Stimulated activated CD8-positive, alpha-beta memory T cell treated with anti-CD3 and anti-CD28 coated beads, Interleukin-4, amount 100 ng/mL, for 4 hours (primary cell): ENCODE data around the gene IGF2.

Source experiments
- DNase-seq, 2 donors: peaks; one replicate each; pipeline ENCODE4 v3.0.0-alpha.2; 2020; ENCODE audit warnings: low read depth in 2 of 2, low spot score in 1 of 2

Gene IGF2

GRCh38 chr11:2104524-2105440, 34.4 kb downstream of the IGF2 start:
- no peak for DNase-seq

DNA sequence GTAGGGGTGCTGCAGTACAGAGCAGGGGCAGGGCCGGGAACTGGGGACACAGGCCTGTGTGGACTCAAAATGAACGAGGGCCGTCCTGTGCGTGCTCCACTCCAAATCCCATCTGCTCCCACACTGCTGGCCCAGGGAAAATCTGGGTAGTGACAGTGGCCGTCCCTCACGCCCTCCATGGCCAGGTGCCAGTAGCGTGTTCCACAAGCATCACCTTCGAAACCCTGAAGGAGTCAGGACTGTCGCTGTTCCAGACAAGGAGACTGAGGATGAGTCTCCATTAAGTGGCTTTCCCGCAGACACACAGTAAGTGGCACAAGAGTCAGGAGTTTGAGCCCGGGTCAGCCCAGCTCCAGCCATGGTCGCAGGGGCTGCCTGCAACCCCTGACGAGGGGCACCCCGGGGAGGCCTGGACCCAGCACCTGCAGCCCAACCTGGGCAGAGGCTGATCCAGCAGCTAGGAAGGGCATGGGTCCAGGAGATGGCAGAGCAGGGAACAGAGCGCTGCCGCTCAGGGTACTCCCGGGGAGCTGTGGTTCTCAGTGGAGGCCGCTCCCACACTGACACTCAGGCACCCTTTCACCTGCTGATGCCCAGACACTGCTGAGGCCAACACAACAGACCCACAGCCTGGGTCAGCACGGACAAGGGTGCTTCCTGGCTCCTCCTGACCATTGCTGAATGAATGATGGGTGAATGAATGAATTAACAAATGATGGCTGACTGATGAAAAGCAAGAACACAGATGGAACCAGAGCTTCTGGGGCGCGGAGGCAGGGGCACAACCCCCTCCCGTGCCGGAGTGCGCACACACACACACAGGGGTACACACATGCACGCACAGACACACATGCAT, 35.3 kb downstream of the IGF2 start:
- no peak for DNase-seq

- no peak for DNase-seq
Measured at GRCh38 chr11:2102883-2103213, 36.3 kb downstream of the IGF2 start.

DNA sequence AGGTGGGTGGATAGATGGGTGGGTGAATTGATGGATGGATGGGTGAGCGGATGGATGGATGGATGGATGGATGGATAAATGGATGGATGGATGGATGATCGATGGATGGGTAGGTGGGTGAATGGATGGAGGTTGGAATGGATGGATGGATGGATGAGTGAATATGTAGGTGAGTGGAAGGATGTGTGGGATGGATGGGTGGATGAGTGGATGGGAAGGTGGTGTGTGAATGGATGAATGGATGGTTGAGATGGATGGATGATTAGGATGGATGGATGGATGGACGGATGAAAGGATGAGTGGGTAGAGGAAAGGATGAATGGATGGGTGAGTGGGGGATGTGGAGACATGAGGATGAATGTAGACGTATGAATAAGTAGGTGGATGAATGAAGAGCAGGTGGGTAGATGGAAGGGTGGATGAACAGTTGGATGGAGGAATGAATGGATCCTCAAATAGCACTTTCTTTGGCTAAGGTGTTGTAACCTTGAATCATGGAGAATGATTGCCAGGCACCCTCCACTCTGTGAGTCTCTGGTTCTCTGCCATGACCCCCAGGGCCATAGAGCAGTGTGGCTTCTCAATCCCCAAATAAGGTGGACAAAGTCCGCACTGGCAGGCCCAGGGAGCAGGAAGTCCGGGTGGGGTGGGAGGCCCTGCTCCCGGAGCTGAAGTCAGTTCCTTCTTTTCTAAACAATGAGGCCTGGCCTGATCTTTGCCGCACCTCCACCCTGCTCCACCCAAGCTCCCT, 36.9 kb downstream of the IGF2 start:
- DNase-seq: no peak

DNA sequence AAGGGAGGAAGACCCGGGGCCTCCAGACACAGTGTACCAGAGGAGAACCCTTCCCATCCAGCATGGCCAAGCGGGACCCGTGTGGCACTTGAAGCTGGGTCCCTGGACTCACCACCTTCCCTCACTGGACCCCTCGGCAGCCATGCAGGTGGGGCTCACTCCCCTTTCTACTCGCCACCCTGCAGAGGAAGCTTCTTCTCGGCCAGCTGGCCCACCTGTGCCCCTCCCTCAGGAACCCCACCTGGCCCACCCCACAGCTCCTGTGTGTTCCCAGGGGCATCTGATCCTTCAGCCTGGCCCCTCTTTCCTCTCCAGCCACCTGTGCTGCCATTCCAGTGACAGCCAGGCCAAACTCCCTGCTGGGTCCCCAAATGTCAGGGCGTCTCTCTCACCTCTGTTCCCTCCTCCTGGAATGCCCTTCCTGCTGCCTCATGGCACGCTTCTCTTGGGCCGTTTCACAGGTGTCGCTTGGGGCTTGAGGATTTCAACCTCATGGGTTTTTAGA, 38.0 kb downstream of the IGF2 start:
- DNase-seq: no peak

DNA sequence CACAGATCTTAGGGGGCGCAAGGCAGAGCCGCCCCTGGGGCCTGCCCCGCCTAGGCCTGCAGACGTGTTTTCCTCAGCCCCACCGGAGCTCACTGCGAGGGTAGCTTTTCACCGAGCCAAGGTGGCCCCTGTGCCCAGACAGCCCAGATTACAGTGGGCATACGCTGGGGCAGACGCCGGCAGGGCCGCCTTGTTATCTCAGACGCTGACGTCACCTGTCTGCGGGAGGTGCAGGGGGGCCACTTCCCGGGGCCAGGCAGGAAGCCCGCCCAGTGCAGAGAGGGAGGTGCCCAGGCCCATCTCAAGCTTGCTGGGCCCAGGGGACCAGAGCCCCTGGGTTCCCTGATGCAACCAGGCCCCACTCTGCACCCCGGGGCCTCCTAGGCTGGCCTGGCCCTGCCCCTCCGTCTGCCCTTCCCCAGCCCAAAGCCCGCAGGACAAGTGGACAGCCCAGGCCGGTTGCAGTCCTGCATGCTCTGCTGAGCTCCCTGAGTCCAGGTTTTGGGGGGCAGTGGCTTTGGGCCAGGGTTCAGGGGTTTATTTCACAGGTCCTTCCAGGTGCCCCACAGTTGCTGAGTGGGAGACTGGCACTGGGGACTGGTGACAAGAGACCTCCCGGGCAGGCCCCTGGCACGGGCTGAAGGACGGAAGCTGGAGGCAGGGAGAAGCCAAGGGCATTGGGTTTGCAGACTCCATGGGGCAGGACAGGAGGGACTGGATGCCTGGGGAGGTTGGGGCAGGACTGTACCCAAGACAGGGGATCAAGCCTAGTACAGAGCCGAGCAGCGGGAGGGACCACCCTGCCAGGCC, 38.6 kb downstream of the IGF2 start:
- DNase-seq: no peak

GRCh38 chr11:2099516-2100349, 39.5 kb downstream of the IGF2 start:
- DNase-seq: no peak

DNA sequence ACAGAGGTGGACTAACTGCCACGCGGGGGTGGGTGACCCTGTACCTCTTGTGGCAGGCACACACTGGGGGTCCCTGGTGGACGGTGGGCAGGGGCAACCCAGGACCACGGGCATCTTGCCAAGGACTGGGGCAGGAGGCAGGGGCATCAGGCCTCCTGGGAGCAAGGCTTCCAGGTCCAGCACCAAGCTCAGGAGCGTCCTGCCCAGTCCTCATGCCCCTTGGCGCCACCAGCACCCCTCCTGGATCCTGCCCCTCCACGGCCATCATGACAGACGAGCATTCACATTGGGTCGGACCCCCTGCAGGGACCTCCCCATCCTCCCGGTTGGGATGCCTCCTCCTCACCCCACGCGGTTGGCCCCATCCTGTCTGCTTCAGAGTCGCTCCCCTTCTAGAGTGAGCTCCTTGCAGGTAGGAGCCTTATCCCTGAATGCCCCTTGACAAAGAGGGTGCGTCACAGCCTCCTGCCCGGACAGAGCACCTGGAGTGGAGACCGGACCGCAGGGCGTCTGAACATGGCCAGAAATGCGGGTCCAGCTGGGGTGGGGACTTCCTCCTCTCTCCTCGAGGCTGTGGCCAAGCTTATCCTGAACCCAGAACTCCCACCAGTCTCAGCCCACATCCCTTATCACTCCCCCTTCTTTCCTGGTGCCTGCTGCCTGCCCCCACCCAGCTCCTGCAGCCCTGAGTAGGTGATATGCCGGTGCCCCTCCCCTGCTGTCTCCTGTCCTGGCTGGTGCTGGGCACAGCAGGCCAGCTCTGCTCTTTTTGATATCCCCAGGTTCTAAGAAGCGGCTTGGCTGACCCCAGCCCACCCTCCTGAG, 40.3 kb downstream of the IGF2 start:
- DNase-seq: no peak

DNA sequence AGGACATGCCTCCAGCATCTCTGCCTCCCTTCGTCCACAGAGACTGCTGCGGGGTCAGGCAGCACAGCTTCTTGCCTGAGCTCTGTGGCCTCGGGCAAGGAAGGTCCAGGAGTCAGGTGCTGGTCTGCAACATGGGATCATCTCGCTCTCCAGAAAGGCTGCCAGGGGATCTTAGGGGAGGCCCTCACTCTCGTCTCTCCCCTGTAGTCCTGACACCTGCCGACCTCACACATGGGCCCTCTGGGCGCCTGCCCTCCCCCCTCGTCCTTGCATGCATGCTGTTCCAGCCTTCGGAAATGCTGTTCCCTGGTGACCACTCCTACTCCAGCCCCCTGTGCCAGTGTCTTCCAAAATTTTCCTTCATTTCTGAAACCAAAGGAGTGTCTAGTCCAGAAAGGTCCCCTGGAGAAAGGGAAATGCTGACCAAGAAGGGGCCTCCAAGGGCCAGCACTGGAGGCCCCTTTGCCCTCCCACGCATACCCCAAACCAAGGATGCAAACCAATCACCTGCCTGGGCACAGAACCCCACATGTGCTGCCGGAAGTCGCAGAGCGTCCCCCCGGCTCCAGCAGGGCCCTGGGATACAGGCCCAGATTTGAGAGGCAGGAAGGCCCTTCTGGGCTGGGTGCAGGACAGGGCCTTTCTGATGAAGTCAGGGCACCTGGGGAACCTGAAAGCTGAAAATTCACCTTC, 41.0 kb downstream of the IGF2 start:
- no peak for DNase-seq

DNA sequence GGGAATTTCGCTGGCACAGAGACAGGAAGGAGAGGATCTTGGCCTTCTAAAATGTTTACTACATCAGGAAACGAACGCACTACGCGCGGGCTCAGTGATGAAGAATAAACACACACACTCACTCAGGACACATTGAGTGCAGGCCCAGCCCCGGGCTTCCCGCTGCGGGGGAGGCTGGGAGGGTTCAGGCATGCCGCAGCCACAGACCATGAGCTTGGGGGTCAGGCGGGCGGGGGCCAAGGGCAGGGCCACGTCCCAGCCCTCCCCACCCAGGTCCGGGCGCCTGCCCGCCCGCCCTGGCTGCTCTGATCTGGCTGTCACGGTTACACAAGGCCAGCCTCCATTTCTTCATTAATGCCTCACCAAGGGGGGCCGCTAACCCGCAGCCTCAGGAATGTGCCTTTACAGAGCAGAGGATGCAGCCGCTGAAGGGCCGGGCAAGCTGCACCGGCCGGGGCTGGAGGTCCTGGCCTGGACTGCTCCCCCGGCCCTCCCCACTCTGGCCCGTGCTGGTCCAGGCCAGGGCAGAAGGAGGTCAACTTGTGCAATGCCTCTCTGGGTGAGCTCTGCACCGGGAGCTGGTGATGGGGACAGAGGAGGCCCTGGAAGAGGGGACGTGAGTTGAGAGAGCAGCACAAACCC, 41.7 kb downstream of the IGF2 start:
- DNase-seq: no peak

GRCh38 chr11:2096919-2097301, 42.3 kb downstream of the IGF2 start:
- no peak for DNase-seq

- no peak for DNase-seq
Measured at GRCh38 chr11:2096011-2096918, 42.9 kb downstream of the IGF2 start.

DNA sequence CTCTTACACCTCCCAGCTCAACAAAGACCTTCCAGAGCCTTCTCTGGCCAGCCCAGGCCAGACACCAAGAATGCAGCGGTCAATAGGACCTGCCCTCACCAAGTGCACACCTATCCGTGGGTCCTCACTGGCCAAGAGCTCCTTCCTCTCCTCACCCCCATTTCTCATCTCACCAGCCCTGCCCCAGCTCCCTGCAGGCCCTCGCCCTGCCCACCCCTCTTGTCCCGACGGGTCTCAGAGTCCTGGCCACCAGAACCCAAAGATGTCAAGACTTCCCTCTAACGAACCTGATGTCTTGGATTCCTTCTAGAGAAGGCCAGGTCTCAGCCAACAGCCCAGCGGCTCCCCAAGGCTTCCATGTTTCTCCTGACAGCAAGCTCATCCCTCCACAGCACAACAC, 43.6 kb downstream of the IGF2 start:
- no peak for DNase-seq

DNA sequence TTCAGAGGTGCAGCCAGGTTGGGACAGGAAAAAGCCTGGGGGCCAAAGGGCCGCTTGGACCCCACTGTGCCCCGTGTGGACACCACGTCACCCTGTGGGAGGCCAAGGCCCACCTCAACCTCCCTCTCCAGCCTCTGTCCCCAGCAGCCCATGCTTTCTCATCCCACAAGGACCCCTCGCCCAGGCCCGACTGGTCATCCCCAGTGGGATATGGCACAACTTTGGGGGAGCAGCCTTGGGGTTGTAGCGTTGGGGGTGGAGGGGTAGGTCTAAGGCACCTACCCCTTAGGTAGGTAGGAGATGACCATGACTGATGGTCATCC, 44.0 kb downstream of the IGF2 start:
- DNase-seq: no peak

DNA sequence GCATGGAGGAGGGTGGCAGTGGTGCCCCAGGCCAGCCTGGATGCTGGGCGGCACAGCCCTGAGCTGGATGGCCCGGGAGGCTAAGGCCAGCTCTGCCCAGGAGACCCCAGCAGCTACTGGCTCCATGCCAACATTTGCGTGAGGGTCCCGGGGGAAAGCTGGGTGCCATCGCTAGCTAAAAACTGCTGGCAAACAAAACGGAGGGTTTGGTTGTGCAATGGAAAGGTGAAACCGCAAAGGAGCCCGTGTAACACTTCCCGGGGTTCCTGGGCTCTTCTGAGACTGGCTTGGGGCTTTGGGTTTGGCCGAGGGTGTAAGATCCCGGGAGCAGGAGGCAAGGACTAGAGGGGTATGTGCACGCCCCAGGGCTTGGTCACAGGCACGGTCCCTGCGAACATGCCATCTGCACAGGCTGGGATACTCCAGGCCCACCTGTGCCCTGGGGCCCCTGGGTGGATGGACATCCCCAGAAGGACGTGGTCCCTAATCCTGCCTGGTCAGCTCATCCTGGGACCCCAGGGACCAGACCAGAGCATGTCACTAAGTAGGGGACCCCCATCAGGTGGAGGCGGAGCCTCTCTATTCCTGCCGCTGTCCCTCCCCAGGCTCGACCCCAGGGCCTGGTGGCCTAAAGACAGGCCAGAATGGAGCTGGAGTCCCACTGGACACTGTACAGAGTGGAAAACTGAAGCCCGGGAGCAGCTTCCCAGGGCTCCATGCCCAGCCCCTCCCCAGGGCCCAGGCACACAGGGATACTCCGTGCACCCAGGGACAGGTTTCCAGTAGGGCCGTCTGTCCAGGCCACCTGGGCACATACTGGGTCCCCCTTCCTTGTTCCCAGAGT, 44.6 kb downstream of the IGF2 start:
- DNase-seq: no peak
